OCI-LY7 (cell line): Measurements from ENCODE around the gene ACVRL1. TPM values are rescaled to one million over a fixed set of nuclear protein-coding genes. Genes with fewer than 3 reads are reported as not detected.

ENCODE experiments used
- BruUV-seq: library from RNA; stranded (reverse); fragments of 400-500 nt; replicated peaks from 2 replicates; lab custom pipeline; 2021; lab: Mats Ljungman, UMichigan
- CTCF ChIA-PET: fragments of 300-600 bp; sonication (Branson Sonifier 250); formaldehyde crosslinking; loops from one replicate; lab custom pipeline; 2022; ENCODE audit warnings: antibody characterized with exemption; ENCODE audit not compliant: unreplicated experiment; lab: Charles Lee
- POLR2A ChIA-PET: fragments of 300-600 bp; sonication (Branson Sonifier 250); formaldehyde crosslinking; loops from one replicate; lab custom pipeline; 2022; ENCODE audit warnings: antibody characterized with exemption; lab: Charles Lee
- DNase-seq: peaks from one replicate; pipeline ENCODE4 v3.0.0-alpha.2; 2015; ENCODE audit warnings: low spot score
- H2AFZ ChIP-seq: fragments of 200-600 bp; sonication (generic), shearing (Covaris generic); 2 replicates; pipeline ENCODE4 v1.6.1; 2014; ENCODE audit warnings: mild to moderate bottlenecking, antibody characterized with exemption, low read length, moderate library complexity
- H3K27ac ChIP-seq: fragments of 200-600 bp; sonication (generic); 2 replicates; pipeline ENCODE4 v1.5.1; 2014; ENCODE audit warnings: mixed run types, low read depth, mild to moderate bottlenecking, moderate library complexity, low read length, inconsistent platforms; ENCODE audit not compliant: poor library complexity, severe bottlenecking
- H3K36me3 ChIP-seq: fragments of 200-600 bp; sonication (generic); 2 replicates; pipeline ENCODE4 v1.6.1; 2014; ENCODE audit warnings: mild to moderate bottlenecking, antibody characterized with exemption, low read length, moderate library complexity, mixed read lengths; ENCODE audit not compliant: insufficient read depth
- H3K4me1 ChIP-seq: fragments of 200-600 bp; sonication (generic); 2 replicates; pipeline ENCODE4 v1.5.1; 2014; ENCODE audit warnings: mild to moderate bottlenecking, low read length; ENCODE audit not compliant: insufficient read depth, poor library complexity, severe bottlenecking
- H3K4me2 ChIP-seq: fragments of 200-600 bp; sonication (generic); 2 replicates; pipeline ENCODE4 v1.6.1; 2014; ENCODE audit warnings: mild to moderate bottlenecking, low read length
- H3K4me3 ChIP-seq: fragments of 200-600 bp; sonication (generic); 2 replicates; pipeline ENCODE4 v1.5.1; 2014; ENCODE audit warnings: mild to moderate bottlenecking, low read depth, low read length; ENCODE audit not compliant: poor library complexity, severe bottlenecking
- H3K79me2 ChIP-seq: fragments of 200-600 bp; sonication (generic); 2 replicates; pipeline ENCODE4 v1.6.1; 2016; ENCODE audit warnings: low read depth, mild to moderate bottlenecking, low read length, moderate library complexity, mixed read lengths; ENCODE audit not compliant: insufficient read depth
- H3K9me2 ChIP-seq: fragments of 200-600 bp; sonication (generic); 2 replicates; pipeline ENCODE4 v1.6.1; 2016; ENCODE audit warnings: mild to moderate bottlenecking, low read length, mixed read lengths; ENCODE audit not compliant: insufficient read depth
- H3K9me3 ChIP-seq: fragments of 200-600 bp; sonication (generic); 2 replicates; pipeline ENCODE4 v1.6.1; 2014; ENCODE audit warnings: mild to moderate bottlenecking, mixed run types, low read length, mixed read lengths
- H4K20me1 ChIP-seq: fragments of 200-600 bp; sonication (generic); 2 replicates; pipeline ENCODE4 v1.6.1; 2014; ENCODE audit warnings: mild to moderate bottlenecking, antibody characterized with exemption, low read length, moderate library complexity, mixed read lengths; ENCODE audit not compliant: insufficient read depth
- EZH2phosphoT487 ChIP-seq: fragments of 200-600 bp; sonication (generic); IDR thresholded peaks from 2 replicates; pipeline ENCODE4 v1.6.1; 2018; ENCODE audit warnings: low read depth, borderline replicate concordance, mild to moderate bottlenecking, mixed run types, antibody characterized with exemption, low read length, moderate library complexity, mixed read lengths
- intact Hi-C: fragments of 100-400 bp; cut with micrococcal nuclease; formaldehyde crosslinking; loops from one replicate; pipeline ENCODE4 v1.10.0; 2022; ENCODE audit not compliant: unreplicated experiment
- total RNA-seq, 2 experiments: library from RNA; depleted of rRNA in 1 of 2; stranded (reverse); fragments of >200 nt in 1 of 2; shearing (Covaris generic) in 1 of 2; gene quantifications; 2 replicates each; pipeline ENCODE4 v1.2.3, GENCODE V29; 2014 to 2022
- TF ChIP-seq, protein P1 (sequence below): fragments of 200-600 bp; sonication (generic); conservative IDR thresholded peaks from 2 replicates; pipeline ENCODE4 v1.5.1; 2014; ENCODE audit warnings: mild to moderate bottlenecking, antibody characterized with exemption, low read length, moderate library complexity, mixed read lengths

ACVRL1 gene
- total RNA-seq, 2 experiments from 2014 or later: not detected

DNA sequence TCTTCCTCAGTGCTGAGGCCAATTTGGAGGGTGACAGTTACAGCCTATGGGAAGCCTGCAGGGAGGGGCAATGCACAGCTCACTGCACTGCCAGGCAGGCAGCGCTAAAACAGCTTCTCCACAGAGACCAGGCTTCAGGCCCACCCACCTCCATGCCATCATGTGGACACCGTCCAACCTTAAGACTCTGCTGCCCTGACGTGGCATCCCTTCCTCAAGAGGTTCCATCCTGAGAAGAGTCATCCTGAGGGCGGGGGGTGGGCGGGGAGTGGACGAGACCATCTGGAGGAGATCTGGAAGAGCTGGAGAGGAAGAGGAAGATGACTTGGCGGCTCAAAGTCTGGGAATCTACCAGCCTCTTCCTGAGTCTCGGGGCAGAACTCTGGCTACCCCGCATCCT lies 8.4 kb upstream of the ACVRL1 start:
- Histone ChIP-seq H3K4me3 (no peak overlapping the region), H3K4me2 (no peak overlapping the region), H4K20me1 (no peaks in the 10 kb centered on the region), H3K79me2 (no peaks in the 10 kb centered on the region), H3K36me3 (no peaks in the 10 kb centered on the region), H2AFZ (no peak overlapping the region), H3K27ac (no peak overlapping the region), H3K4me1 (no peaks in the 10 kb centered on the region), H3K9me3 (no peaks in the 10 kb centered on the region), H3K9me2 (no peaks in the 10 kb centered on the region)
- DNase-seq: no peak
- ChIA-PET CTCF (no interaction called here), POLR2A (interaction anchor here (0.6 kb wide), 1 partner anchor 120 kb away, joined by 4 read pairs; no protein-coding TSS in a partner anchor)
- no TSS peak for BruUV-seq
- intact Hi-C loops: no loop called here
- TF ChIP-seq, protein P1, sequence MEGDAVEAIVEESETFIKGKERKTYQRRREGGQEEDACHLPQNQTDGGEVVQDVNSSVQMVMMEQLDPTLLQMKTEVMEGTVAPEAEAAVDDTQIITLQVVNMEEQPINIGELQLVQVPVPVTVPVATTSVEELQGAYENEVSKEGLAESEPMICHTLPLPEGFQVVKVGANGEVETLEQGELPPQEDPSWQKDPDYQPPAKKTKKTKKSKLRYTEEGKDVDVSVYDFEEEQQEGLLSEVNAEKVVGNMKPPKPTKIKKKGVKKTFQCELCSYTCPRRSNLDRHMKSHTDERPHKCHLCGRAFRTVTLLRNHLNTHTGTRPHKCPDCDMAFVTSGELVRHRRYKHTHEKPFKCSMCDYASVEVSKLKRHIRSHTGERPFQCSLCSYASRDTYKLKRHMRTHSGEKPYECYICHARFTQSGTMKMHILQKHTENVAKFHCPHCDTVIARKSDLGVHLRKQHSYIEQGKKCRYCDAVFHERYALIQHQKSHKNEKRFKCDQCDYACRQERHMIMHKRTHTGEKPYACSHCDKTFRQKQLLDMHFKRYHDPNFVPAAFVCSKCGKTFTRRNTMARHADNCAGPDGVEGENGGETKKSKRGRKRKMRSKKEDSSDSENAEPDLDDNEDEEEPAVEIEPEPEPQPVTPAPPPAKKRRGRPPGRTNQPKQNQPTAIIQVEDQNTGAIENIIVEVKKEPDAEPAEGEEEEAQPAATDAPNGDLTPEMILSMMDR: no peak
- TF ChIP-seq EZH2phosphoT487: no peak

DNA sequence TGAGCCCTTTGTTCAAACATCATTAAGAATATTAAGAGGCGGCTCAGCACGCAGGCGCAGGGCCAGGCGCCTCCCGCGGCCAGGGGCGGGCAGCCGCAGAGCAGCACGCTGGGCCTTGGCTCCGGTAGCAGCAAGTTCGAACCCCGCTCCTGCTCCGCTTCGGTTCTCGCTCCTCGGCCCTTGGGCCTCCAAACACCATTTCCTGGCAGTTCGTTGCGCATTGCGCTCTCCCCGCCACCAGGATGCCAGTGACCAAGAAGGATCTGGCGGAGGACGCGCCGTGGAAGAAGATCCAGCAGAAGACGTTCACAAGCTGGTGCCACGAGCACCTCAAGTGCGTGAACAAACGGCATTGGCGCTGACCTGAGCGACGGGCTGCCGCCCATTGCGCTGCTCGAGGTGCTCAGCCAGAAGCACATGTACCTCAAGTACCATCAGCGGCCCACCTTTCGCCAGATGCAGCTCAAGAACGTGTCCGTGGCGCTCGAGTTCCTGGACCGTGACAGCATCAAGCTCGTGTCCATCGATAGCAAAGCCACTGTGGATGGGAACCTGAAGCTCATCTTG lies 6.9 kb upstream of the ACVRL1 start:
- BruUV-seq: no TSS peak
- Histone ChIP-seq H3K9me3 (no peaks in the 10 kb centered on the region), H3K79me2 (no peaks in the 10 kb centered on the region), H3K36me3 (no peaks in the 10 kb centered on the region), H3K27ac (no peak overlapping the region), H3K4me3 (no peak overlapping the region), H3K4me2 (no peak overlapping the region), H4K20me1 (no peaks in the 10 kb centered on the region), H3K4me1 (no peaks in the 10 kb centered on the region), H3K9me2 (no peaks in the 10 kb centered on the region), H2AFZ (no peak overlapping the region)
- intact Hi-C loops: no loop called here
- no peak for TF ChIP-seq EZH2phosphoT487
- TF ChIP-seq, protein P1: no peak
- CTCF ChIA-PET: no interaction called here
- POLR2A ChIA-PET: no interaction called here
- DNase-seq: no peak

DNA sequence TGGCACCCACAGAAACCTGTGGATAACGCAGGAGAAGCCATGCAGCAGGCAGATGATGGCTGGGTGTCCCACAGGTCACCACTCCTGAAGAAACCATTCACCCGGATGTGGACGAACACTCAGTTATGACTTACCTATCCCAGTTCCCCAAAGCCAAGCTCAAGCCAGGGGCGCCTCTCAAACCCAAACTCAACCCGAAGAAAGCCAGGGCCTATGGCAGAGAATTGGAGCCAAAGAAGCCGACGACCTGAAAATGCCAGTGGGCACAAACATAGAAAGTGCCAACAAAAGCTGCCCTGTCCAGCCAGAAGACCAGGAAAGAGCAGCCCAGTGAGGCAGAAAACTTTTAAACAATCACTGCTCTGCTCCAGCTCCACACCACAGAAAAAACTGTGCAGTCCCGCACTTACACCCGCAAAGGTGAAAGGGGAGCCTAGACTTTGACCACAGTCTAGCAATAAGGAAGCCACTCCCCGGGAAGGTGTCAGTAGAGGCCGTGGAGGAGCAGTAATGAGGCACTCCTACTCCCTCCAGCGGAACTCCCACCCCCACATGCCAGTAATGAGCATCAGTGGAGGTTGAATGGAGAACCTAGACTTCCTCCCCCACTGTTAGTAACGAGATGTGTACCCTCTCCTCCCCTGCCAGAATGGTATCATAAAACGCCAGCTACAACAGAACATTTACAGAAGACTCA lies 6.0 kb upstream of the ACVRL1 start:
- Histone ChIP-seq H3K4me2 (no peak overlapping the region), H3K9me2 (no peaks in the 10 kb centered on the region), H3K4me3 (no peak overlapping the region), H3K9me3 (no peaks in the 10 kb centered on the region), H4K20me1 (no peaks in the 10 kb centered on the region), H2AFZ (no peak overlapping the region), H3K4me1 (no peaks in the 10 kb centered on the region), H3K27ac (no peak overlapping the region), H3K79me2 (no peaks in the 10 kb centered on the region), H3K36me3 (no peaks in the 10 kb centered on the region)
- ChIA-PET POLR2A (no interaction called here), CTCF (no interaction called here)
- BruUV-seq: no TSS peak
- DNase-seq: no peak
- intact Hi-C loops: no loop called here
- TF ChIP-seq, protein P1: no peak
- TF ChIP-seq EZH2phosphoT487: no peak
